Sciatic nerve (tissue), 1 donor: ENCODE results near the gene DENND1B. TPM values are rescaled to one million over a fixed set of nuclear protein-coding genes. Genes with fewer than 3 reads are reported as not detected.

Experiments used
- total RNA-seq: library from RNA; stranded (reverse); fragmentation: NEBNext Ultra II Directional; extraction: Animal tissue kit (Norgen Biotek cat#: 25700); gene quantifications from one replicate; pipeline ENCODE4 v1.2.1, GENCODE V29; 2021
- donor health status: DM: no; HTN: no; CAD: no.

The DENND1B gene
- total RNA-seq, 1 donor from 2014 or later = 16.6 TPM

Other genes starting within 250 kb of the DENND1B start
- 1.3 TPM for gene C1orf53, start 127.2 kb upstream of the DENND1B start, total RNA-seq
- gene LHX9, start 141.9 kb upstream of the DENND1B start, total RNA-seq = 0.45 TPM